ENCODE measurements around the gene AGR2. TPM values are rescaled to one million over a fixed set of nuclear protein-coding genes. Genes with fewer than 3 reads are reported as not detected.
A peak's percentile ranks its signal among the peaks of the same experiment; 100 is the strongest.

Gene AGR2
- total RNA-seq, 1 donor from 2014 or later, result not detected

DNA sequence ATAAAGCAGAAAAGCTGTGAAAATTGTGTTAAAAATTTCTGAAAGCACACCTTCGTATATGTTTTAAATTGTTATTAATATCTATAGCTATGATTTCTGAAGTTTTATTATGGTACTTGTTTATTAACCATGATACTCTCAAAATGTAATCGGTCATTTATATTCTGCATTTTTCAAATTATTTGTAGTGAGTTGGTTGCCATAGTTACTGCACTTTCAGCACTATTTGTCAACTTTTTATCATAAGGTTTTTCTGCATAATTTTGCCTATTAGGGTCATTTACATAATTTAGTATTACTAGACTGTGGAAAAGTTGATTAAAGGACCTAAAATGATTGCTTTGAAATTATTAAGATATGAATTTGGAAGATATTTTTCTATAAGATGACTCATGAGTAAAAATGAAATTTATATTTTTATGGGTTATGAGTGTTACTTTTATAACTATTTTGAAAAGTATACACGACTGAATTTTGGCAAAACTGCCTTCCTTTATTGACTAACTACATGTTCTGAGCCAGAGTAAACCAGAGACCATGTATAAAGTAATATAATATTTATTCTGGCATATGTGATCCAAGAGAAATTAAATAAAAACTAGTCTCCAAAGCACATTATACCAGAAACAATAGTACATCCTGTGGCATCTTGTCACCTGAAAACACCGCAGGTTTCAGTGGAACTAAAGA is 7.9 kb upstream of the AGR2 start:
- no peak for DNase-seq (ENCODE audit: low read depth, low spot score)

DNA sequence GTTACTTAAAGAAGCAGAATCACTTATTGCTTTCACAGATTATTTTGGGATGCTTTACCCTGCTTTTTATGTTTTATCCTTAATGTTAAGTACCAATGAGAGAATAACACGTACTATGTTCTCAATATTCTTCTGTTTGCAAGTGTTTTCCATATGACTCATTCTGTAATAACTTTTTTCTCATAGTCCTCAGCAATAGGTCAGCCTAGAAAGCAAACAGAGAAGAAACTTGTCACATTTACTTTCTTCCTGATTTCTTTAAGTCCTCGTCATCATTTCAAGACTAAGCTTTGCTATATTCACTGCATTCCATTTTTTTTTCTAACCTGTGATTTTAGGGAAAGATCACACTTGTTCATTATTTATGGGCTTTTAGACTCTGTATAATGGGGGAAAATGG is 6.8 kb upstream of the AGR2 start:
- no peak for DNase-seq (ENCODE audit: low read depth, low spot score)

DNA sequence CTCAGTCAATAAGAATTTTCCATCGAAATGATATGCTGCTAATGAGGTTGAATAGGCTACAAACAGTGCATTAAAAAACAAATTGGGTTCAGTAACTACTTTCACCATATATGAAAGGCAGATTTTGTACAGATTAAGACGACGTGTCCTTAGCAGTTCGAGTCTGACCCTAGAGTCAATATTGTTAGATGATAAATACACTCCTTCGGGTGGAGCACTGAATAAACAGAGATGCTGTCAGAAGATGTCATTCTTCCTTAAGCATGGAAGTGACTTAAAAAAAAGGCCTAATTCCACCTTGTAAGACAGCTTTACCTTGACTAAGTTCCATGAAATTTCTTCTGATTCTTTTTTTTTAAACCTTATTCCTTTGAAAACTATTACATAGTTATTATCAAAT is 5.8 kb upstream of the AGR2 start:
- DNase-seq (ENCODE audit: low read depth, low spot score), result no peak

DNA sequence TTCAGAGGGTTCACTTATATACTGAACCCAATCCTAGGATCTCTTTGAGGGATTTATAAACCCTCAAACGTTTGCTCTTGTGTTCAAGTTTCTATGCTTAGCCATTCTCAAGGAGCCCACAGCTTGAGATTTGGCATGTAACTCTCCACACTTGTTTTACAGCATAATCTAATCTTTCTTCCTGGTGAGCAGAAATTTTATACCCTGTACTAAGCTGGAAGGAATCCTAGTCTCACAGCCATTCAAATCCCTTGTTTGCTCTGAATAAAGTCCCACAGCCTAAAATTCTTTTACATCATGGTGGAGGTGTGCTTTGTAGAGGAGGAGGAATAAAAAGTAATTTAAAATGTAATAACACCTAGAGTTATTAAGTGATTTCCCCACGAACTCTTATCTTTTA is 5.3 kb upstream of the AGR2 start:
- DNase-seq (ENCODE audit: low read depth, low spot score), result no peak

DNA sequence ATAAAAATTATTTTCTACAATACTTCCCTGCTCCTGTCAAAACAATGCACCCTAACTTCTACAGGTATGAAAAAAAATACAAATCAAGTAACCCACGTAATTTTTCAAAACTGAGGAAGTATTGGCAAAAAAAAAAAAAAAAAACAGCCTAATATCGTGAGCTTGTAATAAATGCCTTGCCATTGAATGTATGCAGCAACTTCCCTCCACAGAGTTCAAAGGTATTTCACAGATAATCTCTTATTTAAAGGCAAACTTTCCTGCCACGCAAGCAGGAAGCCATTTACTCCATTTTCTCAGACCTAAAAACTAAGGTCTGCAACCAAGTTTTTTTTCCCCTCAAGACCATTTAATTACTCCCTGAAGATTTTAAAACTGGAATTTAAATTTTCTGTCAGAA is 642 bp upstream of the AGR2 start:
- DNase-seq (ENCODE audit: low read depth, low spot score), result no peak

DNA sequence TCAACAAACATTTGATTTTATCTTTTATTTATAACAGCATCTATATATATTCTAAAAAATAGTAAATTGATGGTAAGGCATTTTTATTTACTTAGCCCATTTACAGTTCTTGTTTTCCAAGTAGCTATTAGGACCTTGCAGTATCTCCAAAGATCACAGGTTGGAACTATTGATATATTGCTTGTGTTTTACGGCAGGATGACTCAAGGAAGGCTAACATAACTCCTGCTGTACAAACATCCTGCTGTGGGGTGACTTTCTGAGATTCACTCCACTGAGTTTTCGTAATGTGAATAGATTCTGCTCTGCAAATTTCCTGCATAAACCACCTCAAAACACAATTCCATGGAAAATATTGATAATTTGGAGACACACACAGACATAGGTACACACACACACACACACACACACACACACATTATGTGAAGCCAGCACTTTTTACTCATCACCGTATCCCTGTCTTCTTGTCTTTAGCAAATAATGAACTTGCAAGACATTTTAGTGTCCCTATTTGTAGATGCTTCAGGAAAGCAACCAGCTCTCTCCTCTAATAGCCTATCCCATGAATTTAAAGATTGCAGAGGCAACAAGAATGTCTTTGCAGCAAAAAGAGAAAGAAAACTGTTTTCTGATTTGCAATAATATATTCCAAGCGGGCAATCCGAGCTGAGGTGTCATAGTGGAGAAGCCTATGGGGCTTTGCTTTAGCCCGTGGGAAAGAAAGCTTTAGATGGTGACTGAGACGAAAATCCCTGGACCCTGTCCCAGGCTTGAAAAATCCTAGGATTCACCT is 722 bp downstream of the AGR2 start:
- no peak for DNase-seq (ENCODE audit: low read depth, low spot score)

DNA sequence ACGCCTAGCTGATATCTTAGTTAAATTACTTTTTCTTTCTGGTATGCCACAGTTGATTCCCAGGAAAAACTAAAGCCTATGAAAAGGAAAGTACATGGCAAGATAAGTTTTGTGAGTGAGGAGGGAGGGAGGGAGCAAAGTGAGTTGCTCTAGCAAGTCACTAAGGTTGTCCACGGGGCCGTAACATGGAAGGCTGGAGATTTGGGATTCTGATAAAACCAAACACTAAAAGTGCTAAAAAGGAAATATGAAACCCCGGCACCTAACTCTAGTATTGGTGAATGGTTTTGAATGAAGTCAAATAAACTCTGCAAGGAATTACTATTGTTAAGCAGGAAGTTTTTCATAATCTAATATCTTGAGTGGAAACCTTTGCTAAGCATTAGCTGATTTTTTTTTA is 1.7 kb downstream of the AGR2 start:
- DNase-seq (ENCODE audit: low read depth, low spot score), result no peak

DNA sequence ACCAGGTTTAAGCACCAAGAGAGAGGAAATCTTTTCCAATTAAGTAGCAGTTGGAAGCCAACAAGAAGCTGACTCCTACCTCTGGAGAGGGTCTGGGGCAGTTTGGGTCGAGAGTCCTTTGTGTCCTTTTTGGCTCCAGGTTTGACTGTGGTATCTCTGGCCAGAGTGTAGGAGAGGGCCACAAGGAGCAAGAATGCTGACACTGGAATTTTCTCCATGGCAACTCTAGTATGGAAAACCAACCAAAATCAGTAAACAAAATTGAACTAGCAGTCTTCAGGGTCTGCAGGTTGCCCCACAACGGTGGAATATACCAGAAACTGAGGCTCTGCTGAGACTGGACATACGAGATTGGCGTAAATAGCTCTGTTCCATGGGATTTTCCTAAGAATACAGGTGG is 3.2 kb downstream of the AGR2 start:
- no peak for DNase-seq (ENCODE audit: low read depth, low spot score)

DNA sequence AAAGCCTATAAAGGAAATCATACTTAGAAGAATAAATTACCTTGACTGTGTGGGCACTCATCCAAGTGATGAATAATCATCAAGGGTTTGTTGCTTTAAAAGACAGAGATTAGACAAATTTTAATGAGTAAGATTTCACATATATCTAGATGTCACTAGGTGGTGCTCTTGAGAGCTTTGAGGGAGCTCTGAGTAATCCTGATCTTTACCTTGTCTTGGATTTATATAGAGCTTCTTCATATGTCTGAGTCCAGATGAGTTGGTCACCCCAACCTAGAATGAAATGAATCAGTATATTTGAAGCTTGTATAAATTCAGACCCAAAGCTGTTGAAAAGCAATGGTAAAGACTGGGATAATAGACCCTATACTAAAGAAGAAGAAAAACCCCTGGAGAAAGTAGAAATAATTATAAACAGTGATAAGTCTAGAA is 3.7 kb downstream of the AGR2 start:
- peak; percentile 11 for DNase-seq (ENCODE audit: low read depth, low spot score)

DNA sequence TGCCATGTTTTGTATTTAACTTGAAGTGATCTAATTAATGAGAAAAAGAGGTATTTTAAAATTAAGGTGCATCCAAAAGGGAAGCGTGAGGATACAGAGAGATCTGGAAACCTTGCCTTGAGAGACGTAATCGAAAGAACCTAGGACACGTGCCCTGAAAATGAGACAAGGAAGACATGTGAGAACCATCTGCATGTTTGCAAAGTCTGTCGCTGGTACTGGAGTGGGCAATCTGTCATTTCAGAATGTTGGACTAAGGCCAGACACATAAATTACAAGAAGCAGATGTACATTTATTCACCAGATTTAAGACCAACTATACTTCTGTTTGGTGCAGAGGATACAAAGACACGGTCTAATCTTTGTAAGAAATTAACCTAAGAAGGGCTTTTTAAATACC is 9.2 kb downstream of the AGR2 start:
- DNase-seq (ENCODE audit: low read depth, low spot score), result no peak

DNA sequence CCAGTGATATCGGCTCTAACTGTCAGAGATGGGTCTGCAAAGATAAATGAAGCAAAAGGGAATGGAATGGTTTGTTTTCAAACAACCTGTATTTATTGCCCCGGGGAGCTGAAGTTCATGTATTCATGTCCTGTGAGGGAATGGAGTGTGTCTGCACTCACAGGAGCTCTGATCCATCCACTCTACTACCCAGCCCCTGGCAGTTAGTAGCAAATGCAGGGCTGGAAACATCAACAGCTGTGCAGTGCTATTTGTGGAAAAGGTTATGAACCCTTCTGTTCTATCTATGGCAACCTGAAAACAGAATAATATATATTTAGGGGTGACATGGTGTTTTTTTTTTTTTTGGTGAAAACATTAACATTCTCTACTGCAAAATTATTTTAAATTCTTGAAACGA is 9.8 kb downstream of the AGR2 start:
- no peak for DNase-seq (ENCODE audit: low read depth, low spot score)

DNA sequence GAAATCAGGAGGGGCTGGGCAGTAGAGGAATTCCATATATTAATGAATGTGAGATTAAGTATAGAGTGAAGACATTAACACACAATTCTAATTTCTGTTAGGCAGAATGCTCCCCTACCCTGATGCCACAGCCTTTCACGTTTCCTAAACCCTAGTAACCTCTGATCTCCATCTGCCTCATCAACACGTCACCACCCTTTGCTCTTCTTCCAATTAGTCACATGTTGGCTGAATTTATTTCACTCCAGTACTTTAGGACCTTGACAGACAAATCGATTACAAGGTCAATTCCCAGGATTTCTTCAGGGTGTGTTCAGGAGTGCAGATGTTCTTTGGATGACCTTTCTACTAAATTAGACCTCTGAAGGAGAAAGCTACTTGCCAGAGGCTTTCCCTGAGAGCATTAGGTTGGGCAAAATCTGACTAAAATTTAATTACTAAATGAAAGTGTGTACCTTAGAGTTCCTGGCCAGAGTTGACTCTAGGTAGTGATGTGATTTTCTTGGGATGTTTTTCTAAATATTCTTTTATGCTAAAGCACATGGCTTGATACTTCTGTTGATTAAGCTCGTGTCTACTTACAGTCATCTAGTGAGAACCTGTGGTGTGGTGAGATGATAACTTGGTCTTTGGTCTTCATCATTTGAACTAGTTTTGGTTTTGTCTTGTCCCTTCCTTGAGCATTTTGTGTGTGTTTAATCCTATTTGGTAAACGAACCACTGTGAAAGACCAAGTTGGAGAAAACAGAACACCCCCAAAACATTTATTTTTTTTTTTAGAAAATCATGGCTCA is 12.7 kb downstream of the AGR2 start:
- no peak for DNase-seq (ENCODE audit: low read depth, low spot score)

DNA sequence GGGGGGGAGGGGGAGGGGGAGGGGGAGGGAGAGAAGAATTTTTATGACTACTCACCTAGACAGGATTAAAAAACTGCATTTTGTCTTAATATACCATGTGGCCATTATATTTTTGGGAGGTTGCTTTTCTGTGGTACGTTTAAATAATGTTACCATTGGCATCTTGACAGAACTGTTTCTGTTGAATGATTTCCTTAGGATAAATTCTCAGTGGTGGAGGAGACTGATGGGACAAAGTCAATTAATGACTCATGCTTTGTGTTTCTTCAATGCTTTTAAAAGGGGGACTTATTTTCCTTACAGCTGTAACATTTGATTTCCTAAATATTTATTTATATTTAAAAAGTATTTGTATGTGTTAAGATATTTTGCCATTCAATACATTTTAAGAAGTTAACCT is 13.7 kb downstream of the AGR2 start:
- DNase-seq (ENCODE audit: low read depth, low spot score), result no peak

DNA sequence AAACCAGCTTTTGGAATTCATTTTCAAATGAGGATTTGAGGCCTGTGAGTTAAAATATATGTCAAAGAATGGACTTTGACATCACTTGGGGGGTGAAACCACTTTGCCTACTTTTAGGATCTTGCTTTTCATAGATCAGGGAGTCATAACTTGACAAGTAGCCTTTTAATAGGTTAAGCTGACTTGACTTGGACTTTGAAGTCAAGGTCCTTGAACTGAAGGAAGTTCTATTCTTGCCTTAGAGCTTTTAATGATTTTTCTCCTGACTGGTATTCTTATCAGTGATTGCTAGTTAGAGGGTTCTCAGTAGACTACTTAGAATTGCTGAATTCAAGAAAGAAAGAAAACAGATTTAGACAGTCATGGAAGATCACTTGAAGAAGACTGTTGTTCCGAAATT is 17.7 kb downstream of the AGR2 start:
- no peak for DNase-seq (ENCODE audit: low read depth, low spot score)

DNA sequence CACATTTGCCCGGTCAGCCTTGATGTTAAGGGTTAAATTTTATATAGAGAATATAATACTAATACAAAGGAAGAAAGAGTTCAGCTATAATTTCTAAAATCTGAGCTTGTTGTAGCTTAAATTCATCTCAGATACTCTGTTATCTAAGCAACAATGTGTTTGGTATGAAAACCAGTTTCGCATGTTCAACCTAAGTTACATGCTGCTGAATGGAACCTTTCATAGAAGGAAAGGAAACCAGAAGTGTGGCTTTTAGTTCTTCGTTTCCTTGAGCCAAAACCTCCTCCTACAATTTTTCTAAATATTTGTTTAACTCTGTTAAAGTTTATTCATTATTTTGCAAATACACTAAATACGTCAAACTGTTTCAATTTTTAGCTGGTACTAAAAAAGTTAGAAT is 18.5 kb downstream of the AGR2 start:
- no peak for DNase-seq (ENCODE audit: low read depth, low spot score)

DNA sequence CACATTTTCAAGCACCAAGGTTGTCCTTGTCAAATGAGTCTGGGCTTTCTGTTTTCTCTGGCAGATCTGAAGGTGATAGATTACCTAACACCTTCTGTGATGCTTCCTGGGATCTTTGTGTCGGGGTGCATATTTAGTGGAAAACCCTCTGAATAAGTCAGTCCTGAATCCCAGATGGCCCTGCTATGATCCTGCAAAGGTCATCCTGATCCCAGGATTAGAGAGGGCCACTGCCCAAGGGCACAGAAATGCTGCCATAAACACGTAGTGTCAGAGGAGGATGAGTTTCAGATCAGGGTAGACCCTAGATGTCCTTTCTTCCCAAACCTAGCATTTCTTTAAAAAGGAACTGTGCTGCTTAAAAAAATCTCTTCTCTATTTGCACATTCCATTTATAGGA is 19.0 kb downstream of the AGR2 start:
- no peak for DNase-seq (ENCODE audit: low read depth, low spot score)

DNA sequence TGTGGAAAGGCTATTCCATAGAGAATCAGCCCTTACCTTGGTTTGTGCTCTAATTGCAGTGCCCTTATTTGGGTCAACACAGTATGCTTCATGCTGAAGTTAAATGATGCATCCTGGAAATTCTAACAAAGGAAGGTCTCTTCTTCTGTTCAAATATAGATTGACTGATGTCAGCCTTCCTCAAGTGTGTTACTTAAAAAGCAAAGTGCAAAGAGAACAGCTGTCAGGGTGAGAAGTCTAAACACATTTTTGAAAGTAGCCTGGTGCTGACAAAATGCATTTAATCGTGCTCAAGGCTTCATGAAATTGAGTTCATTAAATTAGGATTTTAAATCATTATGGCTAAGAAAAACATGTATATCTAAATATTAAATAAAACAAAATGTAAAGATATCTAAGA is 19.5 kb downstream of the AGR2 start:
- no peak for DNase-seq (ENCODE audit: low read depth, low spot score)

DNA sequence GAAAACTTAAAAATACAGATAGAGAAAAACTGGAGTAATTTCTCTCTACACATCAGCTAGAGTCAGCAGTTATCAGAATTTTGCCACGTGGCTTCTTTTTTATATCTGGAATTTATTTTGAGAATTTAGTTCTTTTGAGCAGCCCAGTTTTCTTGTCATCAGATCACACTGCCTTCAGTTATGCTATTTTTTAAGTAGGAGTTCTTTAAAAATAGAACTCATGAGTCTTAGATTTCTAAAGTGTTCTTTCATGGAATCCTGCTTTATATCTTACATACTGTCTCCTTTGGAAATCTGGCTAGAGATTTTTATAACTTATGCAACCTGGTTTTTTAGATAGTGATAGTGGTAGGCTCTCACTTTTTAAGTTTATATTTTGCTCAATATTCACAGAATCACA is 24.2 kb downstream of the AGR2 start:
- DNase-seq (ENCODE audit: low read depth, low spot score), result no peak

DNA sequence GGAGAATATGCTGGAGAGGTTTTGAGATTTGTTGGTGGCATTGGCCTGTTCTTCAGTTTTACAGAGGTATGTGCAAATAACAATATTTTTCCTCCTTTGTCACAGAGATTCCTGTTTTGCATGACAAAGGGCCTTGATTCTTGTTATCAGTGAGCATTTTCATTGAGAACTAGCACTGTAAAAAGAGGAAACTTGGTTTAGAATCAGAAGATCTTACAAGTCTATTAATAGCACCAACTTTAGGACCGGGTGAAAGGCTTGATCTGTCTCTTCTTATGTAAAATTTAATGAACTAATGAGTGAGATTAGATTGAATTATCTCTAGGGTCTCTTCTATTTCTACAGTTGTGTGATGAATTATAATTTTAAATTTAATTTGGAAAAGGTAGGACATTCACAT is 25.7 kb downstream of the AGR2 start:
- DNase-seq (ENCODE audit: low read depth, low spot score), result no peak

DNA sequence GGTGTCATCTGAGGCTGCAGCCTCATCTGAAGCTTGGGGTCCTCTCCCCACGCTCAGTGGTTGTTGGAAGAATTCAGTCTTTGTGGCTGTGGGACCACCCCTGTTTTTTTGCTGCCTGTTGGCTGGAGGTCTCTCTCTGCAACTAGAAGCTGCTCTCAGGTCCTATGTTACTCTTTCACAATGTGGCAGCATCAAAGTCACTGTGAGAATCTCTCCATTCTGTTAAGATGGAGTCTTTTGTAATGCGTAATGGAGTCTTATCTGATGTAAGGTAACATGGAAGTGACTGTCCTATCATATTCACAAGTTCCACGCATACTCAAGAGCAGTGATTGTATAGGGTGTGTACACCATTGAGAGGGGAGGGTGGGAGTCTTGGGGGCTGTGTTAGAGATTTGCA is 26.3 kb downstream of the AGR2 start:
- no peak for DNase-seq (ENCODE audit: low read depth, low spot score)

DNA sequence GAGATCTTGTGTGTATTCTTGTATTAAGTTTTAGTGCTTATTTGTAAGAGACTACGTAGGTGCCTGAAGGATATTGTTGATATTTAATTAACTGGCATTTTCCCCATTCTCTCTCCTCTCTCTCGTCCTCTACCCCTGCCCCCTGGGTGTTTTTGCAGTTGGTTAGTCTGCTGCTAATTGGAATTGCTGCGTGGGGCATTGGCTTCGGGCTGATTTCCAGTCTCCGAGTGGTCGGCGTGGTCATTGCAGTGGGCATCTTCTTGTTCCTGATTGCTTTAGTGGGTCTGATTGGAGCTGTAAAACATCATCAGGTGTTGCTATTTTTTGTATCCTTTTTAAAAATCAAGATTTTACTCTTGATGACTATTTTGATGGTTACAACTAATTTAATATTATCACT is 28.7 kb downstream of the AGR2 start:
- DNase-seq (ENCODE audit: low read depth, low spot score), result no peak

DNA sequence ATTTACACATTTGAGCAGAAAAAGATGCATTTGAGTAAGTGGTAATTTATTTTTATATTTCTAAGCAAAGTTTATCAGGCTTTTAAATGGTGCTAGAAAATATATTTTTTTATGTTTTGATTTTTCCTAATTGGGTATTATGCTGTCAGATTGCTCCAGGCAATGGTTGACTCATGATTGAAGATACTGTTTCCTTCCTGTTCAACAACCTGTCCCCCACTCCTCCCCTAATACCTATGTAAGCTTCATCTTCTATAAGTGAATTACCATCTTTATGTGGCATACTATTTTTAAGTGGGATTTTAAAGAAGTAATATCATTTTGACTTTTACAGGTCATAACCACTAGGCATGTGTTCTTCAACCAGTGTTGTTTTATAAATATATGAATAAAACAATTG is 29.8 kb downstream of the AGR2 start:
- DNase-seq (ENCODE audit: low read depth, low spot score), result no peak

DNA sequence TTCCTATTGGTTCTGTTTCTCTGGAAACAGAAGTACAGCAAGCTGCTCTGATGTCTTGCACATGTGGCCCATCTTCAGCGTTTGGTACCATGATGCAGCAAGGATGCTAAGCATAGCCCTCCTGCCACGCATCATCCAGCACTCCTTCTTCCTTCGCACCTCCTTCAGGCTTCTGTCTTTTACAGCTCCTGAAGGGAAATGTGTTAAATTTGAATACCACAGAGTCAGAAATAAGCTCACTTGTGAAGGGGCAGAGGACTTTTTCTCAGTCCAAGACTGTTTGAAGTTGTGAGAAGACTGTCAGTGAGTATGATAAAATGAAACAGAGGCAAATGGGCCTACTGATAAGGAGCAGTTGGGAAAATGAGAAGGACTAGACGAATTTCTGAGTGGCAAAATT is 30.5 kb downstream of the AGR2 start:
- DNase-seq (ENCODE audit: low read depth, low spot score), result no peak

All from pulmonary artery endothelial cell (primary cell).